ENCODE measurements around the gene CHMP3. TPM values are rescaled to one million over a fixed set of nuclear protein-coding genes. Genes with fewer than 3 reads are reported as not detected.
A peak's percentile ranks its signal among the peaks of the same experiment; 100 is the strongest.

Gene CHMP3
- total and polyA plus RNA-seq, 2 of the 13 experiments (the other 11 are each of a cell fraction or from before 2014, with no cell fraction given) = 64.1 to 114 TPM

DNA sequence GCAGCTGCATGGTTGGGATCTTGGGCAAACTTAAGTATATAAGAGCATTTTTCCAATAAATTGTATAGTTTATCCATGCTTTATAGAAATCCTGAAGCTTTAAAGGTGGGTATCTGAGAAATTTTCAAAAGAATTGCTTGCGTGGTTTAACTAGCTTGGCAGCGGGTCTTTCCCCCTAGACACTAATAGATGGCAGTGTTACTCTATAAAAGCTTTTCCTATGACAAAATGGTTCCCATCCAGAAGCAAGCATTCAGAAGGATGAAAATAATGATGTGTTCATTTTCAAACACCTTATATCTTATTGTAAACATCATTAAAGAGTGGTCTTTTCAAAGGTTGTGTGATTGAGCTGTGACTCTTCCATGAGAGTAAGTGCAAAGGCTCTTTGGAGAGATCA is 76.2 kb downstream of the CHMP3 start:
- Histone ChIP-seq H3K9ac (ENCODE audit: insufficient read depth, low read depth, low read length) (no peak overlapping the region), H3K79me2 (ENCODE audit: insufficient read depth, low read length) (no peaks in the 10 kb centered on the region), H3K27me3 (ENCODE audit: control insufficient read depth in 1 of 2, insufficient read depth in 2 of 2, low read length in 2 of 2) (no peaks in the 10 kb centered on the region), H3K4me2 (ENCODE audit: low read depth, low read length) (no peak overlapping the region), H3K27ac (ENCODE audit: extremely low read length, insufficient read depth, low read length) (no peak overlapping the region), H4K20me1 (ENCODE audit: insufficient read depth, low read length) (no peaks in the 10 kb centered on the region), H3K9me3 (ENCODE audit: low read length) (no peaks in the 10 kb centered on the region), H3K4me1 (ENCODE audit: insufficient read depth, low read length) (peaks cover 21% of the 10 kb centered on the region), H3K36me3 (replicated peaks in 1 of 2; ENCODE audit: control insufficient read depth in 1 of 2, insufficient read depth in 2 of 2, low read length in 2 of 2) (peaks cover 49 to 98% of the 10 kb centered on the region in 2 experiments), H3K4me3 (replicated peaks in 1 of 3; ENCODE audit: insufficient read depth in 1 of 3, low read depth in 2 of 3, low read length in 3 of 3) (no peak overlapping the region), H2AFZ (ENCODE audit: low read length) (no peak overlapping the region)
- TF ChIP-seq, protein P1, sequence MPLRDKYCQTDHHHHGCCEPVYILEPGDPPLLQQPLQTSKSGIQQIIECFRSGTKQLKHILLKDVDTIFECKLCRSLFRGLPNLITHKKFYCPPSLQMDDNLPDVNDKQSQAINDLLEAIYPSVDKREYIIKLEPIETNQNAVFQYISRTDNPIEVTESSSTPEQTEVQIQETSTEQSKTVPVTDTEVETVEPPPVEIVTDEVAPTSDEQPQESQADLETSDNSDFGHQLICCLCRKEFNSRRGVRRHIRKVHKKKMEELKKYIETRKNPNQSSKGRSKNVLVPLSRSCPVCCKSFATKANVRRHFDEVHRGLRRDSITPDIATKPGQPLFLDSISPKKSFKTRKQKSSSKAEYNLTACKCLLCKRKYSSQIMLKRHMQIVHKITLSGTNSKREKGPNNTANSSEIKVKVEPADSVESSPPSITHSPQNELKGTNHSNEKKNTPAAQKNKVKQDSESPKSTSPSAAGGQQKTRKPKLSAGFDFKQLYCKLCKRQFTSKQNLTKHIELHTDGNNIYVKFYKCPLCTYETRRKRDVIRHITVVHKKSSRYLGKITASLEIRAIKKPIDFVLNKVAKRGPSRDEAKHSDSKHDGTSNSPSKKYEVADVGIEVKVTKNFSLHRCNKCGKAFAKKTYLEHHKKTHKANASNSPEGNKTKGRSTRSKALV (CRISPR knock-in tag; IDR thresholded peaks at IDR 0.05) = no peak
- TF ChIP-seq, protein P2, sequence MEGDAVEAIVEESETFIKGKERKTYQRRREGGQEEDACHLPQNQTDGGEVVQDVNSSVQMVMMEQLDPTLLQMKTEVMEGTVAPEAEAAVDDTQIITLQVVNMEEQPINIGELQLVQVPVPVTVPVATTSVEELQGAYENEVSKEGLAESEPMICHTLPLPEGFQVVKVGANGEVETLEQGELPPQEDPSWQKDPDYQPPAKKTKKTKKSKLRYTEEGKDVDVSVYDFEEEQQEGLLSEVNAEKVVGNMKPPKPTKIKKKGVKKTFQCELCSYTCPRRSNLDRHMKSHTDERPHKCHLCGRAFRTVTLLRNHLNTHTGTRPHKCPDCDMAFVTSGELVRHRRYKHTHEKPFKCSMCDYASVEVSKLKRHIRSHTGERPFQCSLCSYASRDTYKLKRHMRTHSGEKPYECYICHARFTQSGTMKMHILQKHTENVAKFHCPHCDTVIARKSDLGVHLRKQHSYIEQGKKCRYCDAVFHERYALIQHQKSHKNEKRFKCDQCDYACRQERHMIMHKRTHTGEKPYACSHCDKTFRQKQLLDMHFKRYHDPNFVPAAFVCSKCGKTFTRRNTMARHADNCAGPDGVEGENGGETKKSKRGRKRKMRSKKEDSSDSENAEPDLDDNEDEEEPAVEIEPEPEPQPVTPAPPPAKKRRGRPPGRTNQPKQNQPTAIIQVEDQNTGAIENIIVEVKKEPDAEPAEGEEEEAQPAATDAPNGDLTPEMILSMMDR (CRISPR knock-in tag; IDR thresholded peaks at IDR 0.05) = peak; percentile 33; the same call in 1 of the 2 replicates
- no peak for TF ChIP-seq ZNF34 (CRISPR knock-in tag; IDR thresholded peaks at IDR 0.05; ENCODE audit: borderline replicate concordance)
- TF ChIP-seq CBFB (CRISPR knock-in tag; IDR thresholded peaks at IDR 0.05) = no peak
- peak; percentile 53 for TF ChIP-seq STAG1 (CRISPR knock-in tag; IDR thresholded peaks at IDR 0.05)
- no peak for TF ChIP-seq POLR2AphosphoS2 (IDR thresholded peaks at IDR 0.05; ENCODE audit: low read depth, low read length)
- no peak for DNase-seq (ENCODE audit: low spot score)
- no TSS peak for BruUV-seq (replicated peaks)
- ChIA-PET POLR2A (no interaction called here), CTCF (ENCODE audit: low intra/inter-chr PET ratio, low total read pairs) (no interaction called here)
- in situ Hi-C loops (cut with HindIII; ENCODE audit: extremely low pct_ligation_motif_present, low pct_unique_long_range_greater_than_20kb) (no loop called here), intact Hi-C loops (cut with micrococcal nuclease; ENCODE audit: unreplicated experiment) (loop anchor here (1.0 kb wide), 1 partner anchor 33 kb away; no protein-coding TSS in a partner anchor)
- WGBS (ENCODE audit: low lambda C conversion rate) = 98% methylated on average over 2 of the region's 2 CpGs
- no peak for ATAC-seq
- FAIRE-seq = no peak

All from HepG2 (cell line).